ENCODE measurements around the gene TFEB.

- TF ChIP-seq USF1 (IDR thresholded peaks at IDR 0.05) (no peak), ZBTB7A (IDR thresholded peaks at IDR 0.05; ENCODE audit: low read depth) (no peak), REST (IDR thresholded peaks at IDR 0.05; ENCODE audit: low read depth) (no peak), YY1 (IDR thresholded peaks at IDR 0.05; ENCODE audit: low read depth) (no peak), TAF1 (IDR thresholded peaks at IDR 0.05; ENCODE audit: low read depth) (no peak), RAD21 (IDR thresholded peaks at IDR 0.05; ENCODE audit: low read depth) (no peak)
Observed at GRCh38 chr6:41696788-41697187, 38.6 kb downstream of the TFEB start.

Measured in Ishikawa (cell line).